Choroid plexus epithelial cell (primary cell): Measurements from ENCODE around the gene PLEKHG5.

Experiments
- DNase-seq: peaks from one replicate; pipeline ENCODE4 v3.0.0-alpha.2; 2010; ENCODE audit warnings: low read depth
- H3K4me3 ChIP-seq: 2 replicates; pipeline ENCODE4 v1.5.1; 2011; ENCODE audit warnings: low read depth, mild to moderate bottlenecking, control low read depth, low read length, moderate library complexity
- CTCF ChIP-seq: conservative IDR thresholded peaks from 2 replicates; pipeline ENCODE4 v1.5.1; 2011; ENCODE audit warnings: low read depth, mild to moderate bottlenecking, control low read depth, inconsistent platforms, low read length, moderate library complexity

The PLEKHG5 gene

GRCh38 chr1:6511561-6512244 lies 20.2 kb upstream of the PLEKHG5 start:
- no peak for TF ChIP-seq CTCF
- no peak overlapping the region for H3K4me3 ChIP-seq
- no peak for DNase-seq

GRCh38 chr1:6511056-6511455 lies 19.6 kb upstream of the PLEKHG5 start:
- no peak for DNase-seq
- no peak for TF ChIP-seq CTCF
- no peak overlapping the region for H3K4me3 ChIP-seq

- TF ChIP-seq CTCF, result no peak
- DNase-seq, result no peak
- no peak overlapping the region for H3K4me3 ChIP-seq
Observed at GRCh38 chr1:6510493-6510892, 19.0 kb upstream of the PLEKHG5 start.

GRCh38 chr1:6509919-6510291 lies 18.4 kb upstream of the PLEKHG5 start:
- TF ChIP-seq CTCF, result no peak
- no peak overlapping the region for H3K4me3 ChIP-seq
- no peak for DNase-seq

- TF ChIP-seq CTCF, result no peak
- no peak overlapping the region for H3K4me3 ChIP-seq
- no peak for DNase-seq
Observed at GRCh38 chr1:6509220-6509918, 17.9 kb upstream of the PLEKHG5 start.

GRCh38 chr1:6508816-6509189 lies 17.3 kb upstream of the PLEKHG5 start:
- H3K4me3 ChIP-seq, result no peak overlapping the region
- no peak for DNase-seq
- no peak for TF ChIP-seq CTCF

- no peak for DNase-seq
- TF ChIP-seq CTCF, result no peak
- H3K4me3 ChIP-seq, result no peak overlapping the region
Observed at GRCh38 chr1:6508154-6508815, 16.8 kb upstream of the PLEKHG5 start.
